Fibroblast of pulmonary artery (primary cell): ENCODE measurements around the gene IFFO2.

Experiments
- DNase-seq: peaks from one replicate; pipeline ENCODE4 v3.0.0-alpha.2; 2010; ENCODE audit warnings: low read depth
- H3K4me3 ChIP-seq: replicated peaks from 2 replicates; pipeline ENCODE4 v1.5.1; 2011; ENCODE audit warnings: low read depth, mild to moderate bottlenecking, control low read depth, low read length, moderate library complexity
- TF ChIP-seq, protein P1 (sequence below): IDR thresholded peaks from 2 replicates; pipeline ENCODE4 v1.5.1; 2011; ENCODE audit warnings: mild to moderate bottlenecking, control low read depth, low read length, inconsistent platforms; ENCODE audit errors: missing control alignments

Gene IFFO2

DNA sequence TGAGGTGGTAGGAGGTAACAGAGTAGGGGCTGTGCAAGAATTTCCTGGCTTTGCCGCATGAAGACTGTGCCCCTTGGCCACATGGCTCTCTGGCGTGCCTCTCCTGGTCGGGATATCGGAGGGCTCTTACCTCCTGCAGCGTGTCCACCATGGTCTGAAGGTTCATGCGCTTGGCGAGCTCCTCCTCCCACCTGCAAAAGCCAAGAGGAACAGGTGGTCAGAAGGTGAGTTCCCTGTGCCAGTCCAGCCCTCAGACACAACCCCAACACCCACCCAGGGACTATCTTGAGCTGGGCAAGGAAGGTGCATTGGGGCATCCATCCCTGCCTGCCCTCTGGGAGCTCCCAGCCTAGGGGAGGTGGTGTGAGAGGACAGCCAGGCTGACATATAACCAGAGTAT lies 35.5 kb downstream of the IFFO2 start:
- no peak for DNase-seq
- TF ChIP-seq, protein P1, sequence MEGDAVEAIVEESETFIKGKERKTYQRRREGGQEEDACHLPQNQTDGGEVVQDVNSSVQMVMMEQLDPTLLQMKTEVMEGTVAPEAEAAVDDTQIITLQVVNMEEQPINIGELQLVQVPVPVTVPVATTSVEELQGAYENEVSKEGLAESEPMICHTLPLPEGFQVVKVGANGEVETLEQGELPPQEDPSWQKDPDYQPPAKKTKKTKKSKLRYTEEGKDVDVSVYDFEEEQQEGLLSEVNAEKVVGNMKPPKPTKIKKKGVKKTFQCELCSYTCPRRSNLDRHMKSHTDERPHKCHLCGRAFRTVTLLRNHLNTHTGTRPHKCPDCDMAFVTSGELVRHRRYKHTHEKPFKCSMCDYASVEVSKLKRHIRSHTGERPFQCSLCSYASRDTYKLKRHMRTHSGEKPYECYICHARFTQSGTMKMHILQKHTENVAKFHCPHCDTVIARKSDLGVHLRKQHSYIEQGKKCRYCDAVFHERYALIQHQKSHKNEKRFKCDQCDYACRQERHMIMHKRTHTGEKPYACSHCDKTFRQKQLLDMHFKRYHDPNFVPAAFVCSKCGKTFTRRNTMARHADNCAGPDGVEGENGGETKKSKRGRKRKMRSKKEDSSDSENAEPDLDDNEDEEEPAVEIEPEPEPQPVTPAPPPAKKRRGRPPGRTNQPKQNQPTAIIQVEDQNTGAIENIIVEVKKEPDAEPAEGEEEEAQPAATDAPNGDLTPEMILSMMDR = no peak

DNA sequence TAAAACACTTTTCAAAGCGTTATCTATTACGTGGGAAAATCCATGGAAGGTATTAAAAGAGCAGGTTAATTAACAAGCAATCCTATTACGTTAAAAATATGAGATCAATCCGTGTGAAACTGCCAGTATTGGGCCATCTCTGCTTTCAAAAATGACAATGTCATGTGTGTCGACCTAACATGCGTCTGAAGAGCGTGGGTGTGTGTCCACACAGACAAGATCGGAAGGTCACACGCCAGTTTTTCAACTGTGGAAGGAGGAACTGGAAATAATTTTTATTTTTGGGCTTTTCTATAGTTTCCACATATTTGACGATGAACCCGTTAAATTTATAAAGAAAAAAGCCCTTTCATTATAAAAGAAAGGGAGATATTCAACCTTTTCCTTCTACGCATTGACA lies 36.5 kb downstream of the IFFO2 start:
- no peak overlapping the region for H3K4me3 ChIP-seq
- TF ChIP-seq, protein P1 = no peak
- no peak for DNase-seq

More for the DNA sequence above, 35.5 kb downstream of the IFFO2 start:
- H3K4me3 ChIP-seq = no peak overlapping the region

DNA sequence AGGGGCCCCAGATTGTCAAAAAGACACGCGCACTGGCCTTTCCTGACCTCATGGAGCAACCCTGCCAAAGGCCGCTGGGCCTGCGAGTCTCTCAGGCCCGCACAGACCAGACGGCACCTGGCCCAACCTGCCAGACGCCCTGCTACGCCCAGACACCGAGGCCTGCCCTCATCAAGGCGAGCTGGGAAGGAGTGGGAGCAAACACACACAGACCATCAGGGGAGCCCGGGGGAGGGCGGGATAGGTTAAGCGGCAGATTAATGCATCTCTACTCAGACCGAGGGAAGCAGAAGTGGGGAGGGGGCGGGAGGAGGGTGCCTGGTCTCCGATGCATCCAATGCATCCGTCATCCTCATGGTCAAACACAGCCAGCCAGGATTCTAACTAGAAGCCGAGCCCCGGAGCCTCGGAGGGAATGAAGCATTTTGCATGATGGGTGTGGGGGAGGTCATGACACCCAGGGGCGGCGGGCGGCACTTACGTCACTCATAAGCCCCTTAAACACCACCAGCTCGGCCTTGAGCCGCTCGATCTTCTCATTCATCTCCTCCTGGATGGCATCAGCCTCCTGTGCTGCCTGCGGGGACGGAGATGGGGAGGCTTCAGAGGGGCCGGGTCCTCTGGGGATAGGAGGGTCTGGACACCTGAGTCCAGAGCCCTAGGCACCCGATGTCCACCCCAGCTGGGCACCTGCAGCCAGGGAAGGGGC lies 37.1 kb downstream of the IFFO2 start:
- no peak overlapping the region for H3K4me3 ChIP-seq
- no peak for DNase-seq
- TF ChIP-seq, protein P1 = no peak

DNA sequence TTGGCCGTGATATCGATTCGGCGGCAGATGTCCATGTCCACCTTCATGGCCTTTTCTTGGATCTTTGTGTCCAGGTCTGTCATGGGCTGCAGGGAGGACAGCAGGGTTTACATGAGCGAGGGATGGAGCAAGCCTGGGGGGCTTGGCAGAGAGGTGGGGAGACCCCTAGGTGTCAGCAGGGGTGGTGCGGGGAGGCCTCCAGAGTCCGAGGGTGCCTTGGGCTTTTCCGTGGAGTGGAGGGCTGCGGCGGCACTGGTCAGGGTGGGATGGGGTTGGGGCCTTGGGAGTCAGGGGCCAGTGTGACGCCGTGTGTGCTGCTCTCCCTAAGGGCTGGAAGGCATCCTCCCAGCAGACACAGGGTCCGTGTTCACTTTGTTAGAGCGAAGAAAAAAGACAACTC lies 38.1 kb downstream of the IFFO2 start:
- no peak overlapping the region for H3K4me3 ChIP-seq
- TF ChIP-seq, protein P1 = no peak
- no peak for DNase-seq

DNA sequence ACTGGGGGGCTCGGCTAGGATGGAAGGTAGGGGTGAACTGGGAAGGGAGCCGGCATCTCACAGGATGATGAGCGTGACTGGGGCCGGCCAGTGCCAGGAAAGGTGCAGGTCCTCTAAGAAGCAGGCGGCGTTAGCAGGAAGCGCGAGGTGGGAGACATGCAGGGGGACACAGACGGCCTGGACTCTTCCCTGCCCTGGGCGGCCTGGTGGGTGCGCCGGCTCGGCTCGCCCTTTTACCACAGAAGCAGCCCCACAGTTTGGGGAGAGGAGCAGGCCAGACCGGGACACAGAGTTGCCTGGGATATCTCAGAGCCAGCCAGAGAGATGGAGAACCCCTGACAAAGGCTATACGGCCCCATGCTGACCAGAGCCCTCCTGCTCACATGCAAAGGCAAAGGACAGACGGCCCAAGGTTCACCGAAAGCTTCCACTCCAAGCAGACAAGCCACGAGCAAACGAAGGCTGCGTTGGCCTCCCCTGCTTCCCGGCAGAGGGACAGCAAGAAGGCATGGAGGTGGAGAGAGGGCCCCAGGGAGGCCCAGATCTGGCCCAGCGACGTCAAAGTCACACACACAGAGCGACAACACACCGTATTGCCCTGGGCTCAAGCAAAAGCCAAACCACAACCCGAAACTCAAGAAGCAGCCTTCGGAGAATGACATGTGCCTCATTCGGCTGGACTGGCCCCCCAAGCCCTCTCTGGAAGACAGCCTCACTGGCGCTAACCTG lies 39.2 kb downstream of the IFFO2 start:
- TF ChIP-seq, protein P1 = no peak
- no peak overlapping the region for H3K4me3 ChIP-seq
- DNase-seq = no peak

DNA sequence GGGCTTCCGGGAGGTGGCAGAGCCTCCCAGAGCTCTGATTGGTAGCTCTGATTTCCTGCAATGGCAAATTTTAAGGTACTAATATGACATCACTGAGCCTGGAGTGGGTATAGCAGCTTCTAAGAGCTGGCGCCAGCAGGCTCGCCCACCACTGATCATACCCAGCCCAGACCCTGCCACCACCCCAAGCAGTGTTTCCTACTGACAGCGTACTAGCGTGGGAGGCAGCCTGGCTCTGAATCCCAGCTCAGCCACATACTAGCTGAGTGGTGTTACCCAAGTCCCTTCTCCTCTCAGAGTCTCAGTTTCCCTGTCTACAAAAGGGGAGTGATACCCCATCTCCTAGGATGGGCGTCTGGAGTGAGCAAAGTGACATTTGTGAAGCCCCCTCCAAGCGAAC lies 41.1 kb downstream of the IFFO2 start:
- H3K4me3 ChIP-seq = no peak overlapping the region
- no peak for DNase-seq
- TF ChIP-seq, protein P1 = no peak
